Hepatocyte (in vitro differentiated cells): ENCODE data around the gene OGFR. TPM values are rescaled to one million over a fixed set of nuclear protein-coding genes. Genes with fewer than 3 reads are reported as not detected.

Experiments
- DNase-seq: peaks from one replicate; pipeline ENCODE4 v3.0.0-alpha.2; 2016; ENCODE audit warnings: low spot score
- H2AFZ ChIP-seq: fragments of 200-600 bp; sonication (generic); 2 replicates; pipeline ENCODE4 v1.6.0; 2016; ENCODE audit warnings: antibody characterized with exemption, mild to moderate bottlenecking
- H3K27ac ChIP-seq: fragments of 200-600 bp; sonication (generic); 2 replicates; pipeline ENCODE4 v1.5.1; 2016; ENCODE audit warnings: mild to moderate bottlenecking
- H3K27me3 ChIP-seq: fragments of 200-600 bp; sonication (generic); 2 replicates; pipeline ENCODE4 v1.6.1; 2016
- H3K36me3 ChIP-seq: fragments of 200-600 bp; sonication (generic); replicated peaks from 2 replicates; pipeline ENCODE4 v1.5.1; 2016; ENCODE audit warnings: low read depth; ENCODE audit not compliant: insufficient read depth
- H3K4me1 ChIP-seq: fragments of 200-600 bp; sonication (generic); 2 replicates; pipeline ENCODE4 v1.5.1; 2016; ENCODE audit warnings: mild to moderate bottlenecking, moderate library complexity; ENCODE audit not compliant: insufficient read depth
- H3K4me2 ChIP-seq: fragments of 200-600 bp; sonication (generic); 2 replicates; pipeline ENCODE4 v1.6.0; 2016
- H3K4me3 ChIP-seq: fragments of 200-600 bp; sonication (generic); 2 replicates; pipeline ENCODE4 v1.5.1; 2016; ENCODE audit warnings: mild to moderate bottlenecking
- H3K79me2 ChIP-seq: fragments of 200-600 bp; sonication (generic); 2 replicates; pipeline ENCODE4 v1.6.0; 2017; ENCODE audit warnings: mild to moderate bottlenecking
- H3K9me2 ChIP-seq: fragments of 200-600 bp; sonication (generic); replicated peaks from 2 replicates; pipeline ENCODE4 v1.6.0; 2017; ENCODE audit warnings: mild to moderate bottlenecking; ENCODE audit not compliant: insufficient read depth
- H3K9me3 ChIP-seq: fragments of 200-600 bp; sonication (generic); 2 replicates; pipeline ENCODE4 v1.5.1; 2016; ENCODE audit warnings: low read depth, mild to moderate bottlenecking
- H4K20me1 ChIP-seq: fragments of 200-600 bp; sonication (generic); 2 replicates; pipeline ENCODE4 v1.6.0; 2016; ENCODE audit warnings: mild to moderate bottlenecking; ENCODE audit not compliant: insufficient read depth, poor library complexity, severe bottlenecking
- EZH2 ChIP-seq: fragments of 200-600 bp; sonication (generic); IDR thresholded peaks from 2 replicates; pipeline ENCODE4 v1.6.1; 2016; ENCODE audit warnings: antibody characterized with exemption, mild to moderate bottlenecking, borderline replicate concordance
- EZH2phosphoT487 ChIP-seq: fragments of 200-600 bp; sonication (generic); IDR thresholded peaks from one replicate; pipeline ENCODE4 v1.6.1; 2018; ENCODE audit warnings: antibody characterized with exemption, mild to moderate bottlenecking, low read depth, moderate library complexity; ENCODE audit not compliant: unreplicated experiment, severe bottlenecking
- WGBS: methylation state at CpG from one replicate; pipeline ENCODE4 v1.1.6; 2016; ENCODE audit warnings: low lambda C conversion rate; ENCODE audit errors: missing lambda C conversion rate; 5-methylcytosine and 5-hydroxymethylcytosine counted together
- polyA plus RNA-seq: library from polyadenylated mRNA; unstranded; fragments of >200 nt; fragmentation: Nextera tagmentation; extraction: Ambion mirVana; gene quantifications from 2 replicates; pipeline ENCODE4 v1.2.1, GENCODE V29; 2016
- total RNA-seq: library from RNA; depleted of rRNA; stranded (reverse); fragments of >200 nt; gene quantifications from 2 replicates; pipeline ENCODE4 v1.2.3, GENCODE V29; 2014
- TF ChIP-seq, protein P1 (sequence below): fragments of 200-600 bp; sonication (generic); IDR thresholded peaks from 2 replicates; pipeline ENCODE4 v1.5.1; 2016; ENCODE audit warnings: antibody characterized with exemption, mild to moderate bottlenecking; ENCODE audit not compliant: poor library complexity

Gene OGFR
- total and polyA plus RNA-seq, 2 experiments from 2014 or later: 47.6 to 80.8 TPM

DNA sequence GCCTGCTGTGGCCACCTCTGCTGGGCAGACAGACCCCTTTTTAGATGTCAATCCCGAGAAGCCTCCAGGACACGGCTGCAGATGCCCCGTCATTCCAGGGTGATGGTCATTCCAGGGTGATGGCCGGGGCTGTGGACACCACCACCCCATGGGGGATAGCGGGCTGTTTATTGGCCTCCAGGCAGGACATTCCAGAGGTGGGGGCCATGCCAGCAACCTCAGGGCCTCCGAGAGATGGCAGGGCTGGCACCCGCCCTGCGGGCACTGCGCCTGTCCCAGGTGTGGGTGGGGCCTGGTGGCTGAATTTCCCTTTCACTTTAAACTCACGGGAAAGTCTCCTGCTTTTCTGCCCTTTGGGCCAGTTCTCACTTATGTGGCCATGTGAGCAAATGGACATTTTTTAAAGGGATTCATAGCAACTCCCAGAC lies 26.7 kb downstream of the OGFR start:
- H3K79me2 ChIP-seq: no peaks in the 10 kb centered on the region
- H3K27ac ChIP-seq: no peak overlapping the region

DNA sequence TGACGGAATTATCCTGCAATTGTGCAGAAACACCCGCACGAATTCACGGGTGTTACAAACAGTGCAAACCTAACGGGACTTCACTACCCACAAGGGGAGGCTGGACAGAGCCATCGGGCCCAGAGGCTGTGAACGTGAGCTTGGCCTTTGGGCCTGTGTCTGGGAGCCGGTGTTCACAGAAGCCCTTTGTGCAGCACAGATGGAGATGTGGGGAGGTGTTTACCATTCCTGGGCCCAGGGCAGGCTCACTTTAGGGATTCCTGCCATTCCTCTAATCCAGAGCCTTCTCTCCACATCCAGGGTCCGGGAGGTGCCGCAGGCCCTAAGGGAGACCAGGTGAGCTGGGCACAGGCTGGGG lies 27.2 kb downstream of the OGFR start:
- no peak overlapping the region for H2AFZ ChIP-seq
- DNase-seq: no peak
- H3K36me3 ChIP-seq: no peaks in the 10 kb centered on the region
- H3K4me1 ChIP-seq: peaks cover 6% of the 10 kb centered on the region
- no peaks in the 10 kb centered on the region for H4K20me1 ChIP-seq
- no peaks in the 10 kb centered on the region for H3K9me3 ChIP-seq
- H3K4me2 ChIP-seq: no peak overlapping the region
- no peak overlapping the region for H3K4me3 ChIP-seq
- 81% methylated on average over 10 of the region's 10 CpGs for WGBS
- no peaks in the 10 kb centered on the region for H3K27me3 ChIP-seq
- no peak overlapping the region for H3K27ac ChIP-seq
- no peaks in the 10 kb centered on the region for H3K79me2 ChIP-seq
- TF ChIP-seq EZH2 (no peak), EZH2phosphoT487 (no peak)
- TF ChIP-seq, protein P1, sequence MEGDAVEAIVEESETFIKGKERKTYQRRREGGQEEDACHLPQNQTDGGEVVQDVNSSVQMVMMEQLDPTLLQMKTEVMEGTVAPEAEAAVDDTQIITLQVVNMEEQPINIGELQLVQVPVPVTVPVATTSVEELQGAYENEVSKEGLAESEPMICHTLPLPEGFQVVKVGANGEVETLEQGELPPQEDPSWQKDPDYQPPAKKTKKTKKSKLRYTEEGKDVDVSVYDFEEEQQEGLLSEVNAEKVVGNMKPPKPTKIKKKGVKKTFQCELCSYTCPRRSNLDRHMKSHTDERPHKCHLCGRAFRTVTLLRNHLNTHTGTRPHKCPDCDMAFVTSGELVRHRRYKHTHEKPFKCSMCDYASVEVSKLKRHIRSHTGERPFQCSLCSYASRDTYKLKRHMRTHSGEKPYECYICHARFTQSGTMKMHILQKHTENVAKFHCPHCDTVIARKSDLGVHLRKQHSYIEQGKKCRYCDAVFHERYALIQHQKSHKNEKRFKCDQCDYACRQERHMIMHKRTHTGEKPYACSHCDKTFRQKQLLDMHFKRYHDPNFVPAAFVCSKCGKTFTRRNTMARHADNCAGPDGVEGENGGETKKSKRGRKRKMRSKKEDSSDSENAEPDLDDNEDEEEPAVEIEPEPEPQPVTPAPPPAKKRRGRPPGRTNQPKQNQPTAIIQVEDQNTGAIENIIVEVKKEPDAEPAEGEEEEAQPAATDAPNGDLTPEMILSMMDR: no peak
- no peaks in the 10 kb centered on the region for H3K9me2 ChIP-seq

More for the DNA sequence above, 26.7 kb downstream of the OGFR start:
- no peak for DNase-seq
- TF ChIP-seq EZH2 (no peak), EZH2phosphoT487 (no peak)
- TF ChIP-seq, protein P1: no peak
- Histone ChIP-seq H3K9me3 (no peaks in the 10 kb centered on the region), H3K4me3 (no peak overlapping the region), H3K4me1 (peaks cover 6% of the 10 kb centered on the region), H3K36me3 (no peaks in the 10 kb centered on the region), H3K27me3 (no peaks in the 10 kb centered on the region), H4K20me1 (no peaks in the 10 kb centered on the region), H2AFZ (no peak overlapping the region), H3K9me2 (no peaks in the 10 kb centered on the region), H3K4me2 (no peak overlapping the region)
- 94% methylated on average over 10 of the region's 10 CpGs for WGBS

DNA sequence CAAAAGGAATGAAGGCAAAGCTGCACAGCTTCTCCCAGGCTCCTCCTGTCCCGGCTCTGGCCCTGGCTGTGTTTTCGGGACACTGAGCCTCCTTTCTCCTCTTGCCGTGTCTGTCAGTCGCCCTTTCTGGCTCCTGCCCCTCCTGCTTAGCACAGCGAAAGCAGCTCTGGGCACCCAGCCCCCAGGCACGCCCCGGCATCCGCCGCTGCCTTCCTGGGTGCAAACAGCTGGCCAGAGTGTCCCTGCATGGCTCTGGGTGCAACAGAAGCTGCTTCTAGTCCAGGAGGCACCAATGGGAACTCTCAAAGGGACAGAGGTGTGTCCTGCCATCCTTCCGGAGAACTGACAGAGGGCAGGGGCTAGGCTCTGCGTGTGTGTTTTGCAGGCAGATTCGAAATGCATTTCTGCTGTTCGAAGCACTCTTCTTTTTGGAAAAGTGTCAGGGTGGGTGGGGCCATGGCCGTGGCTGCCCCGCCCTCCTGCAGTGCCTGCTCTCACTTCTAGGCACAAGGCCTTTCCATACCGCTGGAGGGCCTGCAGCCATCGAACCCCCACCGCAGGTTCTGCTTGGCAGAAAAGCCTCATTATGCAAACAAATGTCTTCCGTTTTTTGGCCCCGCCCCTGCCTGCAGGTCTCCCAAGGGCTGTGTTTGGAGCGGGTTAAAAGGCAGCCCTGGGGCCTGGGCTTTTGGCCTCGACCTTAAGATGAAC lies 27.7 kb downstream of the OGFR start:
- H3K4me1 ChIP-seq: peaks cover 6% of the 10 kb centered on the region
- no peaks in the 10 kb centered on the region for H3K27me3 ChIP-seq
- H4K20me1 ChIP-seq: no peaks in the 10 kb centered on the region
- no peaks in the 10 kb centered on the region for H3K36me3 ChIP-seq
- 58% methylated on average over 22 of the region's 22 CpGs for WGBS
- H3K9me2 ChIP-seq: no peaks in the 10 kb centered on the region
- no peak overlapping the region for H2AFZ ChIP-seq
- TF ChIP-seq EZH2: no peak
- no peaks in the 10 kb centered on the region for H3K9me3 ChIP-seq
- DNase-seq: peak; percentile 15
- H3K4me3 ChIP-seq: no peak overlapping the region
- no peak overlapping the region for H3K27ac ChIP-seq
- no peak overlapping the region for H3K4me2 ChIP-seq
- H3K79me2 ChIP-seq: no peaks in the 10 kb centered on the region

DNA sequence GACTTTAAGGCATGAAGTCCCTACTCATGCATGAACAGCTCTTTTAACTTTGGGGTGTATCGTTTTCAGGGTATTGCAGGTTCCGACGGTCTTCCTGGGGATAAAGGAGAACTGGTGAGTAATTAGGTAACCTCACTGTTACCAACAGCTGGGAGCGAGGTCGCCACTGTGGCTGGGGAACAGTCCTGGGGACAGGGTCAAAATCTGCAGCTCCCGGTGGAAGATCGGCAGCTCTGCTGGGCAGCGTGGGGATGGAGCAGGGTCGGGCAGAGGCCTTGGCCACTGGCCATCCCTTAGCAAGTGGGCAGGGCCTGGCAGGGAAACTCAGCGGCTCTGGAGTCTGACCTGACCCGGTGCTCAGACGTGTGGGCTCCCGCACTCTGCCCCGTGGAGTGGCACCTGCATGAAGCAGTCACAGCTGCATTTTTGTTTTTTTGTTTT lies 28.3 kb downstream of the OGFR start:
- Histone ChIP-seq H3K27me3 (no peaks in the 10 kb centered on the region), H2AFZ (no peak overlapping the region), H4K20me1 (no peaks in the 10 kb centered on the region), H3K4me1 (peaks cover 8% of the 10 kb centered on the region), H3K9me2 (no peaks in the 10 kb centered on the region), H3K4me3 (no peak overlapping the region), H3K9me3 (no peaks in the 10 kb centered on the region), H3K27ac (no peak overlapping the region), H3K79me2 (no peaks in the 10 kb centered on the region), H3K36me3 (no peaks in the 10 kb centered on the region), H3K4me2 (no peak overlapping the region)
- DNase-seq: no peak
- WGBS: 81% methylated on average over 14 of the region's 14 CpGs
- TF ChIP-seq EZH2phosphoT487 (no peak), EZH2 (no peak)
- TF ChIP-seq, protein P1: no peak
